Stimulated activated naive CD8-positive, alpha-beta T cell treated with anti-CD3 and anti-CD28 coated beads, Interleukin-15, Interleukin-2, amounts not matched to agents 100 U/mL and 50 U/mL, for 24 hours (primary cell): ENCODE measurements around the gene SLC22A25.
"Not testable (repeated sequence)": the region's sequence is repeated elsewhere in the genome, so short reads cannot be mapped to it uniquely, and the experiment has no call there.

ENCODE experiments used
- ATAC-seq: fragments of 150-1000 bp; cut with Tn5 transposase; one replicate; pipeline ENCODE4 v1.10.0; 2021
- DNase-seq: peaks from one replicate; pipeline ENCODE4 v3.0.0; 2021

Gene SLC22A25

GRCh38 chr11:63243533-63243932 lies at the start of gene SLC22A25:
SLC22A25 (minus strand) TSS chr11:63243599; CDS start chr11:63229652, 13,947 bp downstream.
- no peak for ATAC-seq
- no peak for DNase-seq

GRCh38 chr11:63290285-63290684 lies 46.9 kb upstream of the SLC22A25 start:
- ATAC-seq: no peak
- no peak for DNase-seq

GRCh38 chr11:63289658-63290057 lies 46.3 kb upstream of the SLC22A25 start:
- no peak for DNase-seq
- no peak for ATAC-seq

GRCh38 chr11:63282579-63282978 lies 39.2 kb upstream of the SLC22A25 start:
- ATAC-seq: no peak

GRCh38 chr11:63280920-63281319 lies 37.5 kb upstream of the SLC22A25 start:
- DNase-seq (no peak), ATAC-seq (no peak)

More at GRCh38 chr11:63282579-63282978, 39.2 kb upstream of the SLC22A25 start:
- no peak for DNase-seq

- DNase-seq (no peak), ATAC-seq (no peak)
Measured at GRCh38 chr11:63277345-63277943, 34.0 kb upstream of the SLC22A25 start.

- ATAC-seq: no peak
- DNase-seq: no peak
Measured at GRCh38 chr11:63274776-63275175, 31.4 kb upstream of the SLC22A25 start.

GRCh38 chr11:63273685-63274084 lies 30.3 kb upstream of the SLC22A25 start:
- ATAC-seq (no peak), DNase-seq (no peak)

- ATAC-seq: no peak
- no peak for DNase-seq
Measured at GRCh38 chr11:63262547-63262946, 19.1 kb upstream of the SLC22A25 start.

GRCh38 chr11:63251312-63251711 lies 7.9 kb upstream of the SLC22A25 start:
- DNase-seq: no peak
- no peak for ATAC-seq

GRCh38 chr11:63250162-63251050 lies 7.0 kb upstream of the SLC22A25 start:
- DNase-seq (no peak), ATAC-seq (no peak)

GRCh38 chr11:63248966-63249365 lies 5.6 kb upstream of the SLC22A25 start:
- ATAC-seq (no peak), DNase-seq (no peak)

- ATAC-seq: not testable (repeated sequence)
Measured at GRCh38 chr11:63247237-63248002, 4.0 kb upstream of the SLC22A25 start.

GRCh38 chr11:63246045-63246444 lies 2.6 kb upstream of the SLC22A25 start:
- DNase-seq (no peak), ATAC-seq (no peak)

More at GRCh38 chr11:63247237-63248002, 4.0 kb upstream of the SLC22A25 start:
- DNase-seq: not testable (repeated sequence)

- ATAC-seq (no peak), DNase-seq (no peak)
Measured at GRCh38 chr11:63244862-63245261, 1.5 kb upstream of the SLC22A25 start.

- no peak for DNase-seq
- peak; percentile 9 for ATAC-seq
Measured at GRCh38 chr11:63242089-63242781, 1.2 kb downstream of the SLC22A25 start.

- DNase-seq (no peak), ATAC-seq (no peak)
Measured at GRCh38 chr11:63240791-63241379, 2.5 kb downstream of the SLC22A25 start.

GRCh38 chr11:63240098-63240497 lies 3.3 kb downstream of the SLC22A25 start:
- ATAC-seq (no peak), DNase-seq (no peak)

- ATAC-seq: no peak
- no peak for DNase-seq
Measured at GRCh38 chr11:63239254-63239653, 4.1 kb downstream of the SLC22A25 start.

GRCh38 chr11:63237413-63237812 lies 6.0 kb downstream of the SLC22A25 start:
- DNase-seq: no peak
- no peak for ATAC-seq
